Esophagus muscularis mucosa (tissue), 4 donors: Measurements from ENCODE around the gene DDI2.

ENCODE experiments used
- EP300 ChIP-seq: sonication (generic); formaldehyde crosslinking; IDR thresholded peaks from one replicate; pipeline ENCODE4 v1.6.1; 2017; ENCODE audit warnings: antibody characterized with exemption
- POLR2A ChIP-seq: fragments of 450-650 bp; IDR thresholded peaks from one replicate; pipeline ENCODE4 v1.6.1; 2017; ENCODE audit warnings: antibody characterized with exemption, moderate library complexity, mild to moderate bottlenecking, low read depth
- POLR2AphosphoS5 ChIP-seq, 2 donors: sonication (generic); formaldehyde crosslinking; IDR thresholded peaks; one replicate each; pipeline ENCODE4 v1.6.1; 2017; ENCODE audit warnings: antibody characterized with exemption in 2 of 2
- TF ChIP-seq, protein P1 (sequence below), 3 experiments: fragments of 200-600 bp in 2 of 3; fragments of 450-650 bp in 1 of 3; sonication (generic) in 2 of 3; IDR thresholded peaks; one replicate each; pipeline ENCODE4 v1.5.1; 2017 to 2019; ENCODE audit warnings: antibody characterized with exemption in 3 of 3, mild to moderate bottlenecking in 2 of 3, moderate library complexity in 1 of 3

DNA sequence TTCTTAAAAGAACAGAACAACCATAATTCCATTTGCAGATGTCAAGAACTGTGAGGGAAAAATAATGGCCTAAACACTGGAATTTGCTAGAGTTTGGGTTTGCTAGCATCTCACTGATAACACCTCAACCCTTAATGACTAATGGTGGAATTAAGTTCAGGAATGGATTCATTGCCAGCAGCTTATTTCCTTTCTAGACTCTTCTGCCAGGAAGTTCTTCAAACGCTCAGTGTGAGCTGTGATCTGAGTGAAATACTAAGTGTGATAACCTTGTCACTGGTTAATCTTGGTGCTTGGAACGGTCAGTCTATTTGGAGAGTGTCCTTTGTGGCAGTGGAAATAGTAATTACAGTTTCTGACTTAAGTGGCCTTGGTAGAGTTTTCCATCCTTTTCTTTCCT is 45.2 kb downstream of the DDI2 start:
- TF ChIP-seq POLR2A (no peak), POLR2AphosphoS5 (IDR thresholded peaks at IDR 0.05) (no peak), EP300 (no peak)
- TF ChIP-seq, protein P1, sequence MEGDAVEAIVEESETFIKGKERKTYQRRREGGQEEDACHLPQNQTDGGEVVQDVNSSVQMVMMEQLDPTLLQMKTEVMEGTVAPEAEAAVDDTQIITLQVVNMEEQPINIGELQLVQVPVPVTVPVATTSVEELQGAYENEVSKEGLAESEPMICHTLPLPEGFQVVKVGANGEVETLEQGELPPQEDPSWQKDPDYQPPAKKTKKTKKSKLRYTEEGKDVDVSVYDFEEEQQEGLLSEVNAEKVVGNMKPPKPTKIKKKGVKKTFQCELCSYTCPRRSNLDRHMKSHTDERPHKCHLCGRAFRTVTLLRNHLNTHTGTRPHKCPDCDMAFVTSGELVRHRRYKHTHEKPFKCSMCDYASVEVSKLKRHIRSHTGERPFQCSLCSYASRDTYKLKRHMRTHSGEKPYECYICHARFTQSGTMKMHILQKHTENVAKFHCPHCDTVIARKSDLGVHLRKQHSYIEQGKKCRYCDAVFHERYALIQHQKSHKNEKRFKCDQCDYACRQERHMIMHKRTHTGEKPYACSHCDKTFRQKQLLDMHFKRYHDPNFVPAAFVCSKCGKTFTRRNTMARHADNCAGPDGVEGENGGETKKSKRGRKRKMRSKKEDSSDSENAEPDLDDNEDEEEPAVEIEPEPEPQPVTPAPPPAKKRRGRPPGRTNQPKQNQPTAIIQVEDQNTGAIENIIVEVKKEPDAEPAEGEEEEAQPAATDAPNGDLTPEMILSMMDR (IDR thresholded peaks at IDR 0.05), result no peak
